Neutrophil (primary cell): Measurements from ENCODE around the gene GUCA1A.
"Not testable (repeated sequence)": the region's sequence is repeated elsewhere in the genome, so short reads cannot be mapped to it uniquely, and the experiment has no call there.

Experiments
- H3K27ac ChIP-seq: fragments of 200-600 bp; sonication (generic); 2 replicates; pipeline ENCODE4 v1.5.1; 2016; ENCODE audit warnings: mild to moderate bottlenecking, moderate library complexity
- H3K27me3 ChIP-seq: fragments of 200-600 bp; sonication (generic); 2 replicates; pipeline ENCODE4 v1.6.0; 2016; ENCODE audit warnings: mild to moderate bottlenecking
- H3K36me3 ChIP-seq: fragments of 200-600 bp; sonication (generic); 2 replicates; pipeline ENCODE4 v1.5.1; 2017
- H3K4me1 ChIP-seq, 2 experiments: fragments of 200-600 bp in 1 of 2; sonication (generic) in 1 of 2; 1 replicate in 1 of 2; 2 replicates in 1 of 2; pipeline versions ENCODE4 v1.5.1 to v1.6.1; 2013 to 2016; ENCODE audit warnings: low read depth in 1 of 2, low read length in 1 of 2, mild to moderate bottlenecking in 1 of 2, moderate library complexity in 1 of 2; ENCODE audit not compliant: control insufficient read depth in 1 of 2, insufficient read depth in 1 of 2
- H3K4me3 ChIP-seq, 2 experiments: fragments of 200-600 bp in 1 of 2; sonication (generic) in 1 of 2; 1 replicate in 1 of 2; 2 replicates in 1 of 2; pipeline ENCODE4 v1.5.1; 2013 to 2016; ENCODE audit warnings: low read depth in 1 of 2, low read length in 1 of 2, mild to moderate bottlenecking in 1 of 2, moderate library complexity in 1 of 2
- H3K9me3 ChIP-seq: fragments of 200-600 bp; sonication (generic); 2 replicates; pipeline ENCODE4 v1.5.1; 2016
- TF ChIP-seq, protein P1 (sequence below): fragments of 200-600 bp; sonication (generic); IDR thresholded peaks from 2 replicates; pipeline ENCODE4 v1.5.1; 2016; ENCODE audit warnings: antibody characterized with exemption

The GUCA1A gene

DNA sequence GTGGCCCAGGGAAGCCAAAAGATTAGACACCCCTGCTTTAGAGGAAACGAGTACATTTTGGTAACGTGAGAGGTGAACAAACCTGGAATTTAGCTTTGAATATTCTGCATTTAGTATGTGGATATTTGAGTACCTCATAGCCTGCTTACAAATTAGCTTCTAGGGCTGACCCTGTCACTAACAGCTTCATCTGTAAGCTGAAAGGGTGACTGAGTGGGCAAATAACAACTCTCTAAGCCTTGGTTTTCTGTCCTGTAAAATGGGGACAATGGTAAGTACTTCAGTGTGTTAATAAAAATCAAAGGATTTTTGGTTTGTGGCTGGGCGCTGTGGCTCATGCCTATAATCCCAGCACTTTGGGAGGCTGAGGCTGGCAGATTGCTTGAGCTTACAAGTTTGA lies 30.0 kb downstream of the GUCA1A start:
- TF ChIP-seq, protein P1, sequence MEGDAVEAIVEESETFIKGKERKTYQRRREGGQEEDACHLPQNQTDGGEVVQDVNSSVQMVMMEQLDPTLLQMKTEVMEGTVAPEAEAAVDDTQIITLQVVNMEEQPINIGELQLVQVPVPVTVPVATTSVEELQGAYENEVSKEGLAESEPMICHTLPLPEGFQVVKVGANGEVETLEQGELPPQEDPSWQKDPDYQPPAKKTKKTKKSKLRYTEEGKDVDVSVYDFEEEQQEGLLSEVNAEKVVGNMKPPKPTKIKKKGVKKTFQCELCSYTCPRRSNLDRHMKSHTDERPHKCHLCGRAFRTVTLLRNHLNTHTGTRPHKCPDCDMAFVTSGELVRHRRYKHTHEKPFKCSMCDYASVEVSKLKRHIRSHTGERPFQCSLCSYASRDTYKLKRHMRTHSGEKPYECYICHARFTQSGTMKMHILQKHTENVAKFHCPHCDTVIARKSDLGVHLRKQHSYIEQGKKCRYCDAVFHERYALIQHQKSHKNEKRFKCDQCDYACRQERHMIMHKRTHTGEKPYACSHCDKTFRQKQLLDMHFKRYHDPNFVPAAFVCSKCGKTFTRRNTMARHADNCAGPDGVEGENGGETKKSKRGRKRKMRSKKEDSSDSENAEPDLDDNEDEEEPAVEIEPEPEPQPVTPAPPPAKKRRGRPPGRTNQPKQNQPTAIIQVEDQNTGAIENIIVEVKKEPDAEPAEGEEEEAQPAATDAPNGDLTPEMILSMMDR, result no peak
- no peaks in the 10 kb centered on the region for H3K27me3 ChIP-seq
- no peaks in the 10 kb centered on the region for H3K9me3 ChIP-seq
- no peak overlapping the region for H3K27ac ChIP-seq
- H3K4me1 ChIP-seq, result no peaks in the 10 kb centered on the region
- no peak overlapping the region for H3K4me3 ChIP-seq
- H3K36me3 ChIP-seq, result peaks cover 32% of the 10 kb centered on the region

DNA sequence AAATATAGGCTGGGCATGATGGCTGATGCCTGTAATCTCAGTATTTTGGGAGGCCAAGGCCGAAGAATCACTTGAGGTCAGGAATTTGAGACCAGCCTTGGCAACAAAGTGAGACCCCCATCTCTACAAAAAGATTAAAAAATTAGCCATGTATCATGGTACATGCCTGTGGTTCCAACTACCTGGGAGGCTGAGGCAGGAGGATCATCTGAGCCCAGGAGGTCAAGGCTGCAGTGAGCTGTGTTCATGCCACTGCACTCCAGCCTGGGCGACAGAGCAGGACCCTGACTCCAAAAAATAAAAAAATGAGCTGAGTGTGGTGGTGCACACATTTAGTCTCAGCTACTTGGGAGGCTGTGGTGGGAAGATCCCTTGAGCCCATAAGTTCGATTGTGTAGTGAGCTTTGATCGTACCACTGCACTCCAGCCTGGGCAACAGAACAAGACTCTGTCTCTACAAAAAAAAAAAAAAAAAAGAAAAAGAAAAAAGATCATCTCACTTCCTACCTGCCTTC lies 31.7 kb downstream of the GUCA1A start:
- no peaks in the 10 kb centered on the region for H3K9me3 ChIP-seq
- H3K27ac ChIP-seq, result no peak overlapping the region
- no peaks in the 10 kb centered on the region for H3K27me3 ChIP-seq
- H3K4me1 ChIP-seq, result no peaks in the 10 kb centered on the region
- TF ChIP-seq, protein P1, result no peak
- peaks cover 49% of the 10 kb centered on the region for H3K36me3 ChIP-seq
- no peak overlapping the region for H3K4me3 ChIP-seq

DNA sequence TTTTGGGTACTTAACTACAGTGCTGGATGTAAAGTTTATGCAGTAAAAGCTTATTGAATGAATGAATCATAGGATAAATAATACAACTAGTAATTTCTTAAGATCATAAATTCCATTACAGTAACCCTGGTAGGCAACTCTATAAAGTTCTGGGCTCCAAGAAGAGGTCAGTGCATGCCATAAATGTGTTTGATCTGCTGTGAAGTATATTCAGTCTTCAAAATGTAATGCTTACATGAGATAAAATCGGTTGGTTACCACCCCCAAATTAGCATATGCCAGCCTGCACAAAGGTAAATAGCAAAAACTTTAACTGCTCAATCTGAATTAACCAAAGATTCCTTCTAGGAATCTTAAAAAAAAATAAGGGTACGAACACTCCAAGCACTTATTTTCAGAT lies 34.4 kb downstream of the GUCA1A start:
- peaks cover 73% of the 10 kb centered on the region for H3K36me3 ChIP-seq
- H3K4me1 ChIP-seq, H3K27ac ChIP-seq, H3K9me3 ChIP-seq, H3K4me3 ChIP-seq, H3K27me3 ChIP-seq: not testable (repeated sequence)

DNA sequence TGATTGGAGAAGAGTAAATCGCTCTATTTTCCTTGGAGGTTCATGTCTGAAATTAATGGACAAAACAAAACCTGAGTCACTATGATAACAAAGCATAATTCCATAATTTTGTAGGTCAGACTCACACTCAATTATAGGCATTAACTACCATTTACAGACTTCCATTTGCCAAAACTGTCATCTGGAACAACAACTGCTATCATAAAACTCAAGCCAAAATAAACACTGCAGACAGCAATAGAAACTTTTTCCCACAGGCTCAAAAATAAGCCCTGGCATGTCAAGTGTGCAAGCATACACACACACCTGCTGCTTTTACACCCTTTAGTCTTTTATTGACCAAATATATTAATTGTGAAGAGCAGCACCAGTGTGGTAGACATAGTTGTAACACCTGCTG lies 37.4 kb downstream of the GUCA1A start:
- Histone ChIP-seq H3K4me3 (no peak overlapping the region), H3K36me3 (peaks cover 76% of the 10 kb centered on the region), H3K9me3 (no peaks in the 10 kb centered on the region), H3K27ac (no peak overlapping the region), H3K27me3 (no peaks in the 10 kb centered on the region), H3K4me1 (no peaks in the 10 kb centered on the region)
- TF ChIP-seq, protein P1, result no peak

DNA sequence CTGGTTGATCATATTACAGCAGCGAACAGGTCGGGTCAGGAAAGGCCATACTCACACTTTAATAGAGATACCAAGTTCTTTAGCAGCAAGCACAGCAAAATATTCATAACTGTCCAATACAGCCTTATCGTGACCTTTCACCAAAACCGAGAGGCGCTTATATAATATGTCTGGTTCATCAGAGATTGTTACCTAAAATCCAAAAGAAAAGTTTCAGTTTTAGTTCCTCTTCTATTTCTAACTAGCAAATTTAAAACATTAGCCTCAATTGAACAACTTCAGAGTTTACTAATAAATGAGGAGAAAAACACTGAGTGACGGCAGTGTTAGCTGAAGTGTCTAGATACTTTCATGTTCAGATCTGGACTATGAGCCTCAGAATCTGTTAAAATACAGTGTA lies 38.6 kb downstream of the GUCA1A start:
- Histone ChIP-seq H3K27me3 (no peaks in the 10 kb centered on the region), H3K9me3 (no peaks in the 10 kb centered on the region), H3K4me3 (no peak overlapping the region), H3K4me1 (peaks cover 3 to 5% of the 10 kb centered on the region in 2 experiments), H3K27ac (no peak overlapping the region), H3K36me3 (peaks cover 69% of the 10 kb centered on the region)
- TF ChIP-seq, protein P1, result no peak

DNA sequence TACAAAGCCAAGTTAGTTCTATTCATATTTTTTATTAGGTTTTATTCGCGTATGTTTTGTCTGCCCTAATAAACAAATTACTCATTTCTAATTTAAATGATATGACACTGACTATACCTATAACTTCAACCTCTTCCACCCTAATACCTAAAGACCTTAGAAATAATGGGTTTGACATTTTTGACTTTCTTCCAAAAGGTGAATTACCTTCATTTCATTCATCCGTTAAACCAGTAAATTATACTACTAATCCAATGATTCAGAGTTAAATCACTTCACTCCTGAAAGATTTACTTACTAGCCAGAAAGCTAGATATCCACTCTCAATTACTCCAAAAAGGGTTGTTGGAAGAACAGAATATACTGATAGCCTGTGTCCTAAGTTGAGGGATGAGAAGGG lies 39.3 kb downstream of the GUCA1A start:
- Histone ChIP-seq H3K27ac (no peak overlapping the region), H3K4me3 (no peak overlapping the region), H3K4me1 (peaks cover 11 to 12% of the 10 kb centered on the region in 2 experiments), H3K27me3 (no peaks in the 10 kb centered on the region), H3K36me3 (peaks cover 64% of the 10 kb centered on the region), H3K9me3 (no peaks in the 10 kb centered on the region)
- TF ChIP-seq, protein P1, result no peak

DNA sequence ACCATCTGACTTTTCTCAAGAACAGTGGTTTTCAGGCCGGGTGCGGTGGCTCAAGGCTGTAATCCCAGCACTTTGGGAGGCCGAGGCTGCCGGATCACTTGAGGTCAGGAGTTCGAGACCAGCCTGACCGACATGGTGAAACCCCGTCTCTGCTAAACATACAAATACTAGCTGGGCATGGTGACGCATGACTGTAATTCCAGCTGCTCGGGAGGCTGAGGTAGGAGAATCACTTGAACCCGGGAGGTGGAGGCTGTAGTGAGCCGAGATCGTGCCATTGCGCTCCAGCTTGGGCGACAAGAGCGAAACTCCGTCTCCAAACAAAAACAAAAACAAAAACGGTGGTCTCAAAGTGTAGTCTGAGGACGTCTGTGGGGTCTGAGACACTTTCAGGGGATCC lies 43.3 kb downstream of the GUCA1A start:
- peaks cover 18 to 19% of the 10 kb centered on the region in 2 experiments for H3K4me1 ChIP-seq
- H3K27ac ChIP-seq, H3K9me3 ChIP-seq, H3K4me3 ChIP-seq, H3K27me3 ChIP-seq: not testable (repeated sequence)
- H3K36me3 ChIP-seq, result peaks cover 26% of the 10 kb centered on the region
